KOPT-K1 (cell line): ENCODE data around the gene APBB1IP.

ENCODE experiments used
- H3K27ac ChIP-seq: fragments of 200-600 bp; sonication (generic); 2 replicates; pipeline ENCODE4 v1.5.1; 2016; ENCODE audit warnings: antibody characterized with exemption, mild to moderate bottlenecking, low read depth, low read length; ENCODE audit not compliant: poor library complexity, severe bottlenecking
- H3K36me3 ChIP-seq: fragments of 200-600 bp; sonication (generic); 2 replicates; pipeline ENCODE4 v1.5.1; 2017; ENCODE audit warnings: antibody characterized with exemption, mild to moderate bottlenecking, low read length, moderate library complexity; ENCODE audit not compliant: insufficient read depth
- H3K9me3 ChIP-seq: fragments of 200-600 bp; sonication (generic); 2 replicates; pipeline ENCODE4 v1.5.1; 2017; ENCODE audit warnings: antibody characterized with exemption, low read length, mild to moderate bottlenecking; ENCODE audit not compliant: insufficient read depth, poor library complexity, severe bottlenecking

APBB1IP gene

DNA sequence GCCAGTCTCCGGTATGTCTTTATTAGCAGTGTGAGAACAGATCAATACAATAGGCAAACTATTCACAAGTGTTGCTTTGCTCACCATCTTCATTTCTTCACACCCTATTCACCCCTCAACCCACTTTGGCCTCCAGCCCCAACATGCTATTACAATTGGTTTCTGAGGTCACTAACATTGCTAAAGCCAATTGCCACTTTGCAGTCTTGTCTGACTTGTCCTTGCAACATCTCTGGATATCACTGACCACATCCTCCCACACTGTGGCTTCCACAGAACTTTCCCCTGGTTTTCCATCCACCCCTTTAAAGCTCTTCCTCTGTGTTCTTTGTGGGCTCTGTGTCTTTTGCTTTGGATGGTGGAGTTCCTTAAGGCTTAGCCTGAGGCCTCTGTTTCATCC lies 5.2 kb upstream of the APBB1IP start:
- no peak overlapping the region for H3K27ac ChIP-seq
- H3K9me3 ChIP-seq = no peaks in the 10 kb centered on the region
- no peaks in the 10 kb centered on the region for H3K36me3 ChIP-seq

DNA sequence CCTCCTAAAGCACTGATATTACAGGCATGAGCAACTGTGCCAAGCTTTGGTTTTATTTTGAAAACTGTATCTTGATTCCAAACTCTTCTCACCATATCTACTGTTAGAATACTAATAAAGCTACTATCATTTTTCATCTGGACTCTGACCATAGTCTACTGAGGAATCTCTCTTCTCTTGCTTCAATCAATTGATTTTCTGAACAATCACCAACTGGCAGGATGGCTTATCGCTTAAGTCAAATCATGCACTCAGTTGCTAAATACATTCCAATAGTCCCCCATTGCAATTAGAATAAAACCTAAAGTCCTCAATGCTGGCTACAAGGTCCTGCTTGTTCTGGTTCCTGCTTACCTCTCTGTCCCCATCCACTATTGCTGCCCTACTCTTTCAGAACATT lies 2.3 kb upstream of the APBB1IP start:
- H3K27ac ChIP-seq = peak overlapping the region; percentile 97
- H3K9me3 ChIP-seq = no peaks in the 10 kb centered on the region

DNA sequence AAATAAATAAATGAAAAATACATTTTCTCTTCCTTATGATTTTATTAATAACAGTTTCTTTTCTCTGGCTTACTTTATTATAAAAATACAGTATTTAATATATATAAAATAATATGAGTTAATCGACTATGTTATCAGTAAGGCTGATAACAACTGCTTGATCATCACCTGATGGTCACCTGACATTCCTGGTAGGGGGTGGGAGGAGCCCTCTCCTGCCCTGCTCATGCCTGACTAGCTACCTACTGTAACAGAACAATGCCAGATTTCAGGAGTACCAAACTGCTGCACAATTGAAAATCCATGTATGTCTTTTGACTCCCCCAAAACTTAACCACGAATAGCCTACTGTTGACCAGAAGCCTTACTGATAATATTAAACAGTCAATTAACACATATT lies 1.3 kb upstream of the APBB1IP start:
- H3K9me3 ChIP-seq = no peaks in the 10 kb centered on the region
- peak overlapping the region; percentile 97 for H3K27ac ChIP-seq
- H3K36me3 ChIP-seq = no peaks in the 10 kb centered on the region

More for the DNA sequence above, 2.3 kb upstream of the APBB1IP start:
- no peaks in the 10 kb centered on the region for H3K36me3 ChIP-seq

DNA sequence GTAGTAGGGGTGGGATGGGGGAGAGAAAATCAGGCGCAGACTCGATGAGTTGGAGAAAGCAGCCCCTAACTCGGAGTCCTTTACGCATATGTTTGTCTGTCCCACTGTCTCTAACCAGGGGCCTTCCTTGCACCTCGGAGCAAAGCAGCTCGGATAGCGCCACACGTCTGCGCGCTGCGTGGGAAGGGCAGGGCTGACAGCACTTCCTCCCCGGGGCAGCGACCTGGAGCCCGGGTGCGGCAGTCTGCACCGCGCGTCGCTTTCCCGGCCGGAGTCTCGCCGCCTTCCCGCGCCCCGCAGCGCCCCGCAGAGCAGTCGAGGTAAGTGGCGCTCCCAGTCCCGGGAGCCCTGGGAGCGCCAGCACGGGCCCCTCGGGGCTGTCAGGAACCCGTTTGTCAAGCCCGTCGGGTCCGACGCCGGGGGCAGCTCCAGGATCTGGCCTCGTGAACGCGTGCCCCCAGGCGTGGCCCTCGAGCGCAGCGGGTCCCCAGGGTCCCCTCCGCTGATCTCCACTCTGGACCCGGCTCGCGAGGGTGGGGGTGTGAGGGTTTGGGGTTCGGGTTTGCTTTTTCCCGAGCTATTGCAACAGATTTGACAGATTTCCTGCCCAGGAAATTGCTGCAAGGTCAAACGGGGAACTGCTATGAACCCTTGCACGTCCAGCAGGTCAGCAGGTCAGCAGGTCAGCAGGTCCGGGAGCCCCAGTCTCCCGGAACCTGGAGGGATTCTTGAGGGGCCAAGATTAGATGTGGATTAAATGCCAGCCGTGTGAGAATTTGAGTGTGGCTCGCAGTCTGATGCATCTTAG lies 597 bp downstream of the APBB1IP start:
- Histone ChIP-seq H3K36me3 (no peaks in the 10 kb centered on the region), H3K27ac (peak overlapping the region; percentile 97), H3K9me3 (no peaks in the 10 kb centered on the region)

DNA sequence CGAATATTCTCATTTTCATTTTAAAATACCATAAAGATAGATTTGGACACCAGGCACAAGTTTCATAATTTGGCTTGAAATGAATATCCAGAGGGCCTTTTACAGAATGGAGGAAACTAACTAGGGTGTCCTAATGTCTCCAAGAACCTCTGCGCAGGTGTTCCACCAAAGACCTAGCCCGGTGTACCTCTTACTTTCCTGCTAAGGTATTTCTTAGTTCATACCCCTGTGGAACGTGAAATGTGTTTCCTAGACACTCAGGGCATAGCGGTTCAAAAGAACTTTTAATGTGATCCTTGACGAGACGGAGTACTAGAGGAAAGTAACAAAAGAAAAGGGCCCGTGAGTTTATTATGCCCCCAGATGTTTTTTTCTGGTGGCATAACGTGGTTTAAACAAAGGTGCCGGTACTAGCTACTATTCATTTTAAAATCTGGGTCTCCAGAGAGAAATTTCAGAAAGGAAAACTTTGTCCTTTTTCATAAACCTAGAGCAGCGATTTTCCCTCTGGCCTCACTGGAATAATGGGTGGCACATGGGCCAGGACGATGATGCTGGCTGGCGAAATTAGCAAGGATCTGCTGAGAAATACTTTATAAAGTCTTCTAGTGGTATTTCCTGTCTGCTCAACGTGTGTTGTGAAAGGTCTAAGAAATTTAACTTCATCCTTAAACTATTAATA lies 1.4 kb downstream of the APBB1IP start:
- H3K9me3 ChIP-seq = no peaks in the 10 kb centered on the region
- H3K36me3 ChIP-seq = peaks cover 5% of the 10 kb centered on the region; the same call in 1 of the 2 replicates
- peak overlapping the region; percentile 97 for H3K27ac ChIP-seq

DNA sequence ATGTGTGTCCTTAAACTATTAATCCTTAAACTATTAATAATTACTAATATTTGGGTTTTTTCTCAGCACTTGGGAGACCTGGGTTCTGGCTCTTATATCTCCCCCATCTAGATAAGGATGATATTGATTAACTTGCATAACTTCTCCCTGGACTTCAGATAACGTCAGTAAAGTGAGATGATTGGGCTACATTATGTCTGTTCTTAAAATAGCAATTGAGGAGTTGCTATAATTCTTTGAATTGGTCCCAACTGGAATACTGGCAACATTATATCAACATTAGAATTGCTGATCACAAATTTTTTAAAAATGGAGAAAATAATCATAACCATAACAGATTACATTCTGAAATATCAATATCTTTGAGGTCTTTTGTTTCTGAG lies 1.9 kb downstream of the APBB1IP start:
- H3K27ac ChIP-seq = peak overlapping the region; percentile 97
- peaks cover 7% of the 10 kb centered on the region; the same call in 1 of the 2 replicates for H3K36me3 ChIP-seq

DNA sequence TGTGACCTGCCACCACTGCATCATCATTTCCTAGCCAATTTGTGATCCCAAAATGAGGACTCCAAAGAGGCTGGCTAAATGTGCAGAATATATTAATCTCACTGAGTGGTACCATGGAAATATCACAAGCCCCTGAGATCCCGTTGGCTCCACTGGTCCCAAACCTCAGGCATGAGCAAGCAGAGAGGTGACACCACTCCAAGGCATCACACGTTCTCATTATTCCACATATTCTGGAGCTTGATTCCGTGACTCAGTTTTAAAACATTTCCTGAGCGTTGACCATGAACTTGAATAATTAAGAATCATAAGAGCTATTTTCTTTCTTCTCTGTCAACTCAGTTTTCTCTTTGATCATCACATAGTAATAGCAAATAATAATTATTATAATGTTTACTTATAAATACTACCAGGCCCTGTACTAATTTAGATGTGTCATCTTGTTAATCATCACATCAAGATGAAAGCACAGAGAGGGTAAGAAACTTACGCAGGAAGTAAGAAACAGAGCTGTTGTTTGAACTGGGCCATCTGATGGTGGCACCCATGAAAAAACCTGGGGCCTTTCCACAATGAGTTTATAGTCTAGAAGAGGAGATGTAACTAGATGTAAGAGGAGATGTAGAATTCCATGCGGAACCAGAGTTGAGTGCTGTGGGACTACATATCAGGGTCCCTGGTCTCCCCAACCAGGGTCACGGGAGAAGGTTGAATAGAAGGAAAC lies 3.5 kb downstream of the APBB1IP start:
- peak overlapping the region; percentile 97 for H3K27ac ChIP-seq
- H3K36me3 ChIP-seq = peaks cover 13% of the 10 kb centered on the region

More for the DNA sequence above, 1.9 kb downstream of the APBB1IP start:
- no peaks in the 10 kb centered on the region for H3K9me3 ChIP-seq

DNA sequence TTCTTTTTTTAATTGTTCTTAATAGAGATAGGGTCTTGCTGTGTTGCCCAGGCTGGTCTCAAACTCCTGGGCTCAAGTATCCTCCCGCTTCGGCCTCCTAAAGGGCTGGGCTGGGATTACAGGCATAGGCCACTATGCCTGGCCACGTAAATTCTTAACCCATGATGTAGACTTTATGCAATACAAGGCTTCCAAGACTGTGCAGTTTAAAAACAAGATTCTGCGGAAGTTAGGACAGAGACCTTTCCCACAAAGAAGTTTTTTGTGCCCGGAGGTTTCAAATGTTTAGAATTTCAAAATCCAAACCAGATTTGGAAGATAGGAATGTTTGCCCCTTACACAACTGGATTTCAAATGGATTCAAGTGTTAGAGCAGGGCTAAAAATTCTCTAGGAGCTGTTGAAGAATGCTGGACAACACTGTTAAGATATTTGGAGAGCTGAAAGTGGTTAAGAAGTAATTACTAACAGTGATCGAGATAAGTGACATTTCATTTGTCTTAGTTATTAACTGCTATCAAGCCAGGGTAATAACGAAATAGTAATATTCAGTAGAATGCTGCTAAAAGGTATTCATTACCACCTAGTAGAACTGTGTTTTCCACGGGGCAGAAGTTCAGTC lies 7.4 kb downstream of the APBB1IP start:
- Histone ChIP-seq H3K9me3 (no peaks in the 10 kb centered on the region), H3K36me3 (peaks cover 15% of the 10 kb centered on the region), H3K27ac (peak overlapping the region; percentile 94)

More for the DNA sequence above, 3.5 kb downstream of the APBB1IP start:
- H3K9me3 ChIP-seq = no peaks in the 10 kb centered on the region

DNA sequence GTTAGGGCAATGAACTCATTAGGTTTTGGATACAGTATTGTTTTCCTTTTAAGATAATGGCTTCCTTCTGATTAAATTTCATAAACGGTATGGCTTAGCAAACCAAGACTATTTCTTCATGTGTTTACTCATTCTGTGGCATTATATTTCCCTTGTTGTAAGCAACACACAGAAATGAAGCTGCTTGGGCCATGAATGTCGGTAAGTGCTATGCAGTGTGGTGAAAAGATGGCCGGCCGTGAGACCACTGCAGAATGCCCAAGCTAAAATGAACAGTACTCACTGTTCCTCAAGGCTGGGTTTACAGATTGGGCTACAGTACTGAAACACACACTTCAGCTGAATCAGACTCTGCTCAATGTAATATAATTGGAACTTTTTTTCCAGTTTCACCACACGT lies 8.1 kb downstream of the APBB1IP start:
- Histone ChIP-seq H3K27ac (peak overlapping the region; percentile 94), H3K9me3 (no peaks in the 10 kb centered on the region), H3K36me3 (peaks cover 15% of the 10 kb centered on the region)

DNA sequence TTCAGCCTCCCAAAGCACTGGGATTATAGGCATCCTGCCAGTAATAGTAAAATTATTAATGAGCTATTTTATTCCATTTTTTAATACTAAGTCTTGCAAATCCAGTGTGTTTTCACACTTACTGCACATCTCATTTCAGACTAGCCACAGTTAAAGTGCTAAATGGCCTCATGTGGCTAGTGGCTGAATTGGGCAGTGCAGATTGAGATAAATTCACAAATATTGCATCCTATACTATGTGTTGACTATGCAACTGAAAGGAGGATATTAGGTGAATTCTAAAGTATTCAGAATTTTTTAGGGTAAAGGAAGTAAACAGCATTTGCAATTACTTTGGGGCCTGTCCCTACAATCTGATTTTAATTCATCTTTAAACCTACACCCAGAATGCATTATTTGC lies 10.2 kb downstream of the APBB1IP start:
- H3K27ac ChIP-seq = peak overlapping the region; percentile 94
- peaks cover 19% of the 10 kb centered on the region for H3K36me3 ChIP-seq
- H3K9me3 ChIP-seq = no peaks in the 10 kb centered on the region

DNA sequence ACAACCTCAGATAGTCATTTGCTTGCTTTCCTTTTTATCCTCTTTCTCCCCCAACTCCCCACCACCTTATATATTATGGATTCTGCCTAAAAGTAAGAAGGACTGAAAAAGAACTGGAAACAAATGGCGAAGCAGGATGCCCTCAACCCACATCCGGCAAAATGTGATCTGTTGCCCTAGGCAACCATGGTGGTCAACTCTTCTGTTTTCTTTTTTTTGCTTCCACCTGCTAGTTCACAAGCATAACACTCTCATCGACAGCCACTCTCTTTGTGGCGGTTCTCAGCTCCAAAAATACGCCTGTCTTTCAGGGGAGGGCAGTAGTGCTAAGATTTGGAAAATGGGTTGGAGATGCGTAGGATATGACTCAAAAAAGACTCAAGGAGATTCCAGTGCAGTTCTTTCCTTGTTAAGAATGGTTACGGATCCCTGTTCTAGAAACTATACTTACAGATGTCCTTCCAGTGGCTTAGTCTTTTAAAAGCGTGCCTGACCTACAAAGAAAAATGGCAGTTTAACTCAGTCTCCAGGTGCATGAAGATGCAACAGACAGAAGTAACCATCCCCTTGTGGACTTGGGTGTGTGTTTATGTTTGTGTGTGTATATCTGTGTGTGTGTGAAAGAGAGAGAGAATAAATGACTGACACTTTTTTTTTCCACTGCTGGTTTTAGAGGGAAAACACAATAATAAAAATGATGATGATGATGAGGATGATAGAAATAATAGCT lies 10.7 kb downstream of the APBB1IP start:
- Histone ChIP-seq H3K36me3 (peaks cover 19% of the 10 kb centered on the region), H3K27ac (peak overlapping the region; percentile 94), H3K9me3 (no peaks in the 10 kb centered on the region)

DNA sequence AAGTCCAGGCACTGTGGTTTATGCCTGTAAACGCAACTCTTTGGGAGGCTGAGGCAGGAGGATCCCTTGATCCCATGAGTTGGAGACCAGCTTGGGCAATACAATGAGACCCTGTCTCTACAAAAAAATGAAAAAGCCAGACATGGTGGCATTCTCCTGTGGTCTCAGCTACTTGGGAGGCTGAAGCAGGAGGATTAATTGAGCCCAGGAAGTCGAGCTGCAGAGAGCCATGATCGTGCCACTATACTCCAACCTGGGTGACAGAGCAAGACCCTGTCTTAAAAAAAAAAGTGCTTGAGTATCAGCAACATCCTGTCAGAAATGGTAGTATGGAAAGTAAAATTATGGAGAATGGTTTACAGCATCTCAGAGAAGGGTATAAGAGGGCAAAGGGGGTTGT lies 11.6 kb downstream of the APBB1IP start:
- Histone ChIP-seq H3K27ac (peak overlapping the region; percentile 94), H3K9me3 (no peaks in the 10 kb centered on the region), H3K36me3 (peaks cover 11% of the 10 kb centered on the region)

DNA sequence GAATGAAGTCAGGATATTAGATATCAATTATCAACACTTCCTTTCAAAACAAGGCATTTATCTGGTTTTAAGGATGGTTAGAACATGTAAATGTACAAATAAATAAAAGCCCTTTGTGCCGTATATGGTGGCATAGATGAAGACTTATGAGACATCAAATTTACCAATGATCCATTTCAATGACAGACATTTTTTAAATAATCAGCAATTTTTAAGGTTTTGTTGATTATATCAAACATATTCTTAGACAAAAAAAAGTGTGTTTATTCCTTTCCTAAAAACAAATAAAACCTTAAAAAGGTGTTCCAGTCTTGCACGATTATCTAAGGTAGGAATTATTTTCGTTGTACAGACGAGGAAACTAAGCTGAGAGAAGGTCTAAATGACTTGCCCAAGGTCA lies 13.8 kb downstream of the APBB1IP start:
- no peaks in the 10 kb centered on the region for H3K9me3 ChIP-seq
- H3K27ac ChIP-seq = no peak overlapping the region
- peaks cover 4% of the 10 kb centered on the region for H3K36me3 ChIP-seq

DNA sequence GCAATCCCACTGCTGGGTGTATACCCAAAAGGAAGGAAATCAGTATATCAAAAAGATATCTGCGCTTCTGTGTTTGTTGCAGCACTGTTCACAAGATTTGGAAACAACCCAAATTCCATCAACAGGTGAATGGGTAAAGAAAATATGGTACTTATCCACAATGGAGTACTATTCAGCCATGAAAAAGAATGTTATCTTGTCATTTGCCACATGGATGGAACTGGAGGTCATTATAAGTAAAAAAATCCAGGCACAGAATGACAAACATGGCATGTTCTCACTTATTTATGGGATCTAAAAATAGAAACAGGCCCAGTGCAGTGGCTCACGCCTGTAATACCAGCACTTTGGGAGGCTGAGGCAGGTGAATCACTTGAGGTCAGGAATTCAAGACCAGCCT lies 15.7 kb downstream of the APBB1IP start:
- Histone ChIP-seq H3K36me3 (peaks cover 4% of the 10 kb centered on the region), H3K9me3 (no peaks in the 10 kb centered on the region), H3K27ac (no peak overlapping the region)
